Measurements from ENCODE around the gene ENG.

GRCh38 chr9:127778280-127779135 lies 76.0 kb downstream of the ENG start, which contains the start of gene SH2D3C:
- TF ChIP-seq POLR2A (IDR thresholded peaks at IDR 0.05) (no peak), CTCF (IDR thresholded peaks at IDR 0.05) (no peak)

All from lower leg skin (tissue), 3 donors.